ENCODE data around the gene FSIP1. TPM values are rescaled to one million over a fixed set of nuclear protein-coding genes. Genes with fewer than 3 reads are reported as not detected.

FSIP1 gene
- total RNA-seq, 2 donors from 2014 or later, result 0.58 to 0.60 TPM

DNA sequence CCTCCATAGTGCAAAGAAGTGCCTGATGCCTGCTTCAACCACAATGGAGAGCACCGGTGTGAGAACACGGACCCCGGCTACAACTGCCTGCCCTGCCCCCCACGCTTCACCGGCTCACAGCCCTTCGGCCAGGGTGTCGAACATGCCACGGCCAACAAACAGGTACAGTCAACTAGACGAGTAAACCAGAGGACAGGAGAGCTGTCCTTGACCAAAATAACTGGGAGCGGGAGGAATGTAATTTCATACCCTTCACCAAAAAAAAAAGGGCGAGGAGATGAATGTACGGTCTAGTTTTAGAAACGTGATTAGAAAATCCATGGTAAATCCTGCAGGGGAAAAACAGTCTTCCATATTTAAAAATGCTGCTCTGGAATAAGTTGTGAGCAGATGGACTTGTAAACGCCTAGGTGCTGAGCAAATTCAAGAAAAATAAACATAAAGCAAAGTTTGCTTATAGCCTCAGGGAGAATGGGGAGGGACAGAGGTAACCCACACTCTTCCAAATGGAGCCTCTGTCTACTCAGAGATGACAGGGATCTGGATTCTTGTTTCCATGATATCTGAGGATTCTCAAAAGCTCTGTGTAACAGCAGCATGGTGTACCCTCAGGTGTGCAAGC lies 193.3 kb downstream of the FSIP1 start:
- peaks cover 6% of the 10 kb centered on the region for H3K4me1 Mint-ChIP-seq (ENCODE audit: low read depth)
- no peak overlapping the region for H3K27ac Mint-ChIP-seq
- peaks cover 22% of the 10 kb centered on the region for H3K27me3 Mint-ChIP-seq (ENCODE audit: low read depth)
- ATAC-seq (replicated peaks in 1 of 2) (no peak), DNase-seq (no peak)
- H3K4me3 Mint-ChIP-seq, result no peak overlapping the region
- no peaks in the 10 kb centered on the region for H3K9me3 Mint-ChIP-seq
- H3K36me3 Mint-ChIP-seq (ENCODE audit: insufficient read depth in 2 of 2), result no peaks in the 10 kb centered on the region

DNA sequence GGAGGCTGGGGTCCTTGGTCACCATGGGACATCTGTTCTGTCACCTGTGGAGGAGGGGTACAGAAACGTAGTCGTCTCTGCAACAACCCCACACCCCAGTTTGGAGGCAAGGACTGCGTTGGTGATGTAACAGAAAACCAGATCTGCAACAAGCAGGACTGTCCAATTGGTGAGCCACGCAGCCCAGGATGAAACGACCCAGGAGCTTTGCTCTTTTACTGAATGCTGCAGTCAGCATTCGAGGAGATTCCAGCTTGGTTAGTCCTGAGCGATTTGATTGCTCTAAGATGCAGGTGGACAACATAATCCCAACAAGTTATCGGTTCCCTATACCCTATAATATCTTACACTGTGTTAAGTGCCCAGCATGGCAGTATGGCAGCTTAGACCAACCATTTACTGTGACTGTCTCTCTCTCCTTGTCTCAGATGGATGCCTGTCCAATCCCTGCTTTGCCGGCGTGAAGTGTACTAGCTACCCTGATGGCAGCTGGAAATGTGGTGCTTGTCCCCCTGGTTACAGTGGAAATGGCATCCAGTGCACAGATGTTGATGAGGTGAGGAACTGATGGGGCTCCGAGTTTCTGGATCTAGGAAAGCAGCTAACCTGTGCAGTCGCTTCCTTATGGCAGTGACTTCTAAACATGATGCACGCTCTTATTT lies 194.0 kb downstream of the FSIP1 start:
- no peak for ATAC-seq (replicated peaks in 1 of 2)
- Mint-ChIP-seq H3K4me3 (no peak overlapping the region), H3K4me1 (ENCODE audit: low read depth) (peaks cover under 1% of the 10 kb centered on the region), H3K9me3 (no peaks in the 10 kb centered on the region), H3K27me3 (ENCODE audit: low read depth) (peaks cover 27% of the 10 kb centered on the region), H3K36me3 (ENCODE audit: insufficient read depth in 2 of 2) (no peaks in the 10 kb centered on the region), H3K27ac (no peak overlapping the region)
- no peak for DNase-seq

DNA sequence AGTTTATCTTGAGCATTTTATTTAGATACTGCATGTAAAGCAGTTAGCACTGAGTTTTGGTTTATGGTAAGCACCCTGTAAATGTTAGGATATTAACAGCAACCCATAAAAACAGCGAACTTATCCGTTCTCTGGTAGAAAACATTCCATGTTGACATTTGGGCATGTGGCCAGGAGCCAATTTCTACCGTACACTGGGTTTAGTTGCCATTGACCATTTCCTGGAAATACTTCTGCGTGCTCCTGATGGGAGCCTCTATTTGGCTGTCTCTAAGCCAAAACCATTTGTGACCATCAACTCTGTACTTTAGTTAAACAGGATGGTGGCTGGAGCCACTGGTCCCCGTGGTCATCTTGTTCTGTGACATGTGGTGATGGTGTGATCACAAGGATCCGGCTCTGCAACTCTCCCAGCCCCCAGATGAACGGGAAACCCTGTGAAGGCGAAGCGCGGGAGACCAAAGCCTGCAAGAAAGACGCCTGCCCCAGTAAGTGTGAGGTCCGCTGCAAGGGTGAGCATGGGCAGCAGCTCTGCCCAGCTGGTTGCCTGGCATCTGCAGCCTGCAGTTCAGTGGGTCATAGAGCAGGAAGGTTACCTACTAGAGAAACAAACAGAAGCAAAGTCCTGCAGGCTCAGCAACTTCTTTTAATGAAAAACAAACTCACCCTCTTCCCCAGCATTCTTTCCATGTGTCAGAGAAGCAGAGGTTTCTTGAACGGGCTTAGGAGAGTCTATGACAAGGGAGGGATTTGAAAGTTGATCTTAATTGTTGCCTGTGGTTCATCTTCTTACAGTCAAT lies 194.7 kb downstream of the FSIP1 start:
- DNase-seq, result no peak
- Mint-ChIP-seq H3K4me1 (ENCODE audit: low read depth) (no peaks in the 10 kb centered on the region), H3K4me3 (no peak overlapping the region), H3K9me3 (no peaks in the 10 kb centered on the region), H3K27me3 (ENCODE audit: low read depth) (peaks cover 35% of the 10 kb centered on the region), H3K27ac (no peak overlapping the region), H3K36me3 (ENCODE audit: insufficient read depth in 2 of 2) (no peaks in the 10 kb centered on the region)
- no peak for ATAC-seq (replicated peaks in 1 of 2)

DNA sequence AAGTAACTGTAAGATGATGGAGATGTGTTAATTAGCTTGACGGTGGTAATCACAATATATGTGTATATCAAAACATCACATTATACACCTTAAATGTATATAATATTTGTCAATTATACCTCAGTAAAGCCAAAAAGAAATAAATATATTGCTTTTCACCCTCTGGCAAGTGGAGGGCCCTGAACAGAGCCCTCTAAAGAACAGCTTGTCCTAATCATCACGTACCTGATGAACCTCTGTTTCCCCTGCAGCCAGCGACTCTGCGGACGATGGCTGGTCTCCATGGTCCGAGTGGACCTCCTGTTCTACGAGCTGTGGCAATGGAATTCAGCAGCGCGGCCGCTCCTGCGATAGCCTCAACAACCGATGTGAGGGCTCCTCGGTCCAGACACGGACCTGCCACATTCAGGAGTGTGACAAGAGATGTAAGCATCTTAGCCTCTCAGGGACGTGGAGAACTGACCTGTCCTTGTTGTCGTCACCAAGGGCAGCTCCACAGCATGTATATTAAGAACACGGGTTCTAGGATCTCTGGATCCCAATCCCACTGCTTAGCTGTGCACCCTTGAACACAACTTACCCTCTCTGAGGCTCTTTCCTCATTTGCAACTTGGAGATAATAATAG lies 195.4 kb downstream of the FSIP1 start:
- Mint-ChIP-seq H3K36me3 (ENCODE audit: insufficient read depth in 2 of 2) (no peaks in the 10 kb centered on the region), H3K4me3 (no peak overlapping the region), H3K9me3 (no peaks in the 10 kb centered on the region), H3K27ac (no peak overlapping the region), H3K4me1 (ENCODE audit: low read depth) (no peaks in the 10 kb centered on the region), H3K27me3 (ENCODE audit: low read depth) (peaks cover 42% of the 10 kb centered on the region)
- ATAC-seq (replicated peaks in 1 of 2) (no peak), DNase-seq (no peak)

DNA sequence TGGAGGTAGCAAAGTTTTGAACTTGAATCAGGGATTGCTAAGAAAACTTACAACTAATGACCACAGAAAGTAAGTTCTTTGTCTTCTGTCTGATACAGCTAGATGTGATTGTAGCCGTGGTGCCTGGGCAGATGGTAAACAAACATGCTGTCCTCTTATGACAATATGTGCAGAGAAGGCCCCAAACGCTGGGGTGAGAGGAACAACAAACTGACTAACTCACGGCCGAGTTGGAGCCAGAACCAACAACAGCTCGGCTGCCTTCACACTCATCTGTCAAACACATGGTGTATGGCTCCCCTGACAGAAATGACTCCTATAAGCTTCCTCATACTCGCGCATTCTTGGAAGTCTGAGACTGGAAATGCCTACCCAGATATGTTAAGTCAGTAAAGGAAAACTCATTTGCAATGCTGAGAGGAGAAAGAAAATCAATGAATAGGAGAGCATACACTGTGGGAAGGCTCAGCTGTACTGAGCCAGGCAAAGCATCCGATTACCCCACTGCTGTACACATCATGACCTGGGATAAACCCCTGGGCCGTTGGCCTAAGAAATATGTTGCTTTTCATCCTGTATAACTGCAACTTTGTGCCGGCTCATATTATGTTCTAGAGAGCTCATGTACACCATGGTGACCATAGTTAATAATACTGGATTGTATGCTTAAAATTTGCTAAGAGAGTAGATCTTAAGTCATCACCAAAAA lies 196.1 kb downstream of the FSIP1 start:
- no peaks in the 10 kb centered on the region for H3K36me3 Mint-ChIP-seq (ENCODE audit: insufficient read depth in 2 of 2)
- DNase-seq (no peak), ATAC-seq (replicated peaks in 1 of 2) (no peak)
- H3K4me3 Mint-ChIP-seq, result no peak overlapping the region
- peaks cover 49% of the 10 kb centered on the region for H3K27me3 Mint-ChIP-seq (ENCODE audit: low read depth)
- peaks cover 3% of the 10 kb centered on the region for H3K4me1 Mint-ChIP-seq (ENCODE audit: low read depth)
- no peaks in the 10 kb centered on the region for H3K9me3 Mint-ChIP-seq
- no peak overlapping the region for H3K27ac Mint-ChIP-seq

DNA sequence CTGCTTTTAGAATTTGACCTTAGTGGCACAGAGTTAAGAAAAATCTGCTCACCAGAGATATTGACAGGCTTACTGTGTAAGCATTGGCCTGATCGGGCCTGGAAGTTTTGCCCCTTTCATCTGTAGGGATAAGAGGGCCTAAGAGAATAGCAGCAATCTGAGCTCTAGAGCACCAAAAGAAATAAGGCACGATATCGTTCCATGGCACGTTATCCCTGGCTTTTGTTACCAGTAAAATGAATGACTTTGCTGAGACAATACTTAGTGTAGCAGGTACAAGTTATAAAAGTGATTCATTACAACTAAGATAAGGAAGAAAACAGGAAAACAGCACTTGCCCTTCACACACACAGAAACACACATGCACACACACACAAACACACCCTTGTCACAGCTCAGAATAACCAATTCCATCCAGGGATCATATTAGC lies 196.8 kb downstream of the FSIP1 start:
- peaks cover 9% of the 10 kb centered on the region for H3K4me1 Mint-ChIP-seq (ENCODE audit: low read depth)
- ATAC-seq (replicated peaks in 1 of 2) (no peak), DNase-seq (no peak)
- no peak overlapping the region for H3K27ac Mint-ChIP-seq
- no peaks in the 10 kb centered on the region for H3K36me3 Mint-ChIP-seq (ENCODE audit: insufficient read depth in 2 of 2)
- H3K27me3 Mint-ChIP-seq (ENCODE audit: low read depth), result peaks cover 49% of the 10 kb centered on the region
- H3K4me3 Mint-ChIP-seq, result no peak overlapping the region
- H3K9me3 Mint-ChIP-seq, result no peaks in the 10 kb centered on the region

DNA sequence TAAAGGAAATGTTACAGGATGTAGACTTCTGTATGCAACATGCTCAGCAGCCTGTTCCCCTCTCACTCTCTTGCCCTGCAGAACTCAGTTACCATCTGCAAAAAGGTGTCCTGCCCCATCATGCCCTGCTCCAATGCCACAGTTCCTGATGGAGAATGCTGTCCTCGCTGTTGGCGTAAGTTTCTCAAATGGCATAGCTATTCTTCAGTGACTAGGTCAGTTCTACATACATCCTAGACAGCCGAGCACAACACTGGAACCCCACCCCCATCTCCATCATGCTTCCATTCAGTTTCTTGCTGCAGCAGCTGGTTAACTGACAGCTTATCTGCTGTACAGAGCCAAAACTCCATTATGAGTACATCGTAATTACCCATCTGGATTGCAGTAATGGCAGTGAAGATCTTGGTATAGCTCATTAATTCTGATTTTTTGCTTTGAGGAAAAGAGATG lies 197.2 kb downstream of the FSIP1 start:
- no peak for ATAC-seq (replicated peaks in 1 of 2)
- Mint-ChIP-seq H3K36me3 (ENCODE audit: insufficient read depth in 2 of 2) (no peaks in the 10 kb centered on the region), H3K27ac (no peak overlapping the region), H3K4me1 (ENCODE audit: low read depth) (peaks cover 9% of the 10 kb centered on the region), H3K4me3 (no peak overlapping the region), H3K9me3 (no peaks in the 10 kb centered on the region), H3K27me3 (ENCODE audit: low read depth) (peaks cover 47% of the 10 kb centered on the region)
- DNase-seq, result no peak

DNA sequence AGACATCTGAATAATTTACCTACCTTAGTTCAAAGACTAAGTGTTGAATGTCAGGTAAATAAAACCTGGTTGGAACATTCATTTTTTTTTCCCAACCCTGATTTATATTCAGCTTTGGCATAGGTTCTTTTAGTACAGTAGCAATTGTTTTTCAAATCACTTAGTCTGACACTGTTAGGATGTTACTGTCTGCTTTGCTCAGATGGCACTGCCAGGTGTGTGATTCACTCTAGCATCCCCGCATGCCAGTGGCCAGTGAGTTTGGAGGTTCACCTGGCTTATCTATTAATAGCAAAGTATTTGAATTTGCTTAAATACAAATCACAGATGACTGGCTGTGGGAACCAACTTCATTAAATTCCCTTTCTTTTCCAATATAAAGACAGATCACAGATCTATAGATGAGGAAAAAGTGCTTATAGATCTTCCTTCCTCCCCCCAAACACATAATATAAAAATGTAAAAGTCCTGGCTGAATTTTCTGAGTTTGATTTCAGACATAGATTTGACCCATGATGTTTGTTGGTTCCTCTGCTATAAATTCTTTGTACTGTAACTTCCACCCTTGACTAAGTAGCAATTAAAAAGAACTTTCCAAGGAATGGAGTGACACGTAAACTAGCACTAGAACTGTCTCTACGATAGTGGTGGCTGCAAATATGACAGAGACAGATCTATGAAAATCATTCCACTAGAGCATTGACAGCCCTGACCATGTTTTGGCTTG lies 197.8 kb downstream of the FSIP1 start:
- Mint-ChIP-seq H3K27ac (no peak overlapping the region), H3K36me3 (ENCODE audit: insufficient read depth in 2 of 2) (no peaks in the 10 kb centered on the region), H3K4me3 (no peak overlapping the region), H3K27me3 (ENCODE audit: low read depth) (peaks cover 48% of the 10 kb centered on the region), H3K4me1 (ENCODE audit: low read depth) (peaks cover 12% of the 10 kb centered on the region), H3K9me3 (no peaks in the 10 kb centered on the region)
- DNase-seq (no peak), ATAC-seq (replicated peaks in 1 of 2) (no peak)

DNA sequence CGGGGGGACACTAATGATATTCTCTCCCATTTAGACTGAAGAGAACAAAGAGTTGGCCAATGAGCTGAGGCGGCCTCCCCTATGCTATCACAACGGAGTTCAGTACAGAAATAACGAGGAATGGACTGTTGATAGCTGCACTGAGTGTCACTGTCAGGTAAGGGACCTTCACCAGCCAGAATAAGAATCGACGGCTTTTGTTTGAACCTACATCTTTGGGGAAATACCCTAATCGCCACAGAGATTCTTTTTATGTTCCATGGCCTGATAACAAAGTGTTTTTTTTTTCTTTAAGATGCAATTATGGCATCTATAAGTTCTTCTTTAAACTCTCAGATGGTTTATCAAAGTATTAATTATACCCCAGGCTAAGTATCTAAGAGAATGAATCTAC lies 198.4 kb downstream of the FSIP1 start:
- Mint-ChIP-seq H3K4me1 (ENCODE audit: low read depth) (peaks cover 16% of the 10 kb centered on the region), H3K27ac (no peak overlapping the region), H3K36me3 (ENCODE audit: insufficient read depth in 2 of 2) (no peaks in the 10 kb centered on the region), H3K27me3 (ENCODE audit: low read depth) (peaks cover 54% of the 10 kb centered on the region), H3K4me3 (no peak overlapping the region), H3K9me3 (no peaks in the 10 kb centered on the region)
- DNase-seq (no peak), ATAC-seq (replicated peaks in 1 of 2) (no peak)

DNA sequence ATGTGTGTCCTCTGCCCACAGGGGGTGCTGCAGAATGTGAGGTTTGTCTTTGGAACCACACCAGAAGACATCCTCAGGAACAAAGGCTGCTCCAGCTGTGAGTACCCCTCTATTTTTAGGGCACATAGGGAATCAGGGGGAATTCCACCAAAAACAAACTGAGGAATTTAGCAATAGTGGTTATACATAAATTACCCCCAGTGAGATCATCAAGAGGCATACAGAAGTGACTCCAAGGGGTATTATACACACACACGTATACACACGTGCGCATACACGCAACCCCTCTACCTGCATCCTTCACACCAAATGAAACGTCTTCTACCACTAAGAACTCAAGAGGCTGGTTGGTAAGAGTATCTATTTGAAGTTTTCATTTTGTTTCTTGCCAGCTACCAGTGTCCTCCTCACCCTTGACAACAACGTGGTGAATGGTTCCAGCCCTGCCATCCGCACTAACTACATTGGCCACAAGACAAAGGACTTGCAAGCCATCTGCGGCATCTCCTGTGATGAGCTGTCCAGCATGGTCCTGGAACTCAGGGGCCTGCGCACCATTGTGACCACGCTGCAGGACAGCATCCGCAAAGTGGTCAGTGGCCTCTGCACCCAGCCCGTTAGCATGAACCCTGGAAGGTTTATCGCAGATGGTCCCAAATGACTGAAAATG lies 198.9 kb downstream of the FSIP1 start:
- Mint-ChIP-seq H3K4me3 (no peak overlapping the region), H3K27me3 (ENCODE audit: low read depth) (peaks cover 59% of the 10 kb centered on the region), H3K4me1 (ENCODE audit: low read depth) (peaks cover 21% of the 10 kb centered on the region), H3K36me3 (ENCODE audit: insufficient read depth in 2 of 2) (no peaks in the 10 kb centered on the region), H3K27ac (no peak overlapping the region), H3K9me3 (no peaks in the 10 kb centered on the region)
- peak; percentile 45 to 48 for DNase-seq
- no peak for ATAC-seq (replicated peaks in 1 of 2)

DNA sequence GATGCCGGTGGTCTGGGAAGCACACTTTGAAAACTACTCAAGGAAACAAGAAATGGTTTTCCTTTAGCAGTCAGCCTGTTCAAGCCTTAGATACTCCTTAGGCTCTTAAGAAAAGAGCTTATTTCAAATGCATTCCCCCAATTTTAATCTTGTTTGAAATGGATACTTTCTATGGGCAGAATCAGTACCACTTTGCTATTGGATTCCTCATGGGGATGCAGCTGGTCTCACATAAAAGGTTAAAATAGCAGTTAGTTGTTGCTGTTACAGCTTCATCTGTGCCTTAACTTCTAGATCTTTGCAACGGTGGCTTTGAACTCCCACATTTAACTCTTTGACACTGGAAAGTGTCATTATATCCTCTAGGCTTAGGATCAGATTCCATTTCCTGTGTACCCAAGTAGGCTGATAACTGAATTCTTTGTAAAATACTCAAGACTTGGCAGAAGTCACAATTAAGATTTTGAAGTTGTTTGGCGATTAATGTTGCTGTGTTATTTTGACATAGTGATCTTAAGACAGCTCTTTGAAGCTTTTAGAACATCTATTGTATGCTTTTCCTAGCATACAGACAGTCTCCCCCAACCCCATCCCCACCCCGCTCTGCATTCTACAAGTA lies 199.6 kb downstream of the FSIP1 start:
- Mint-ChIP-seq H3K4me3 (no peak overlapping the region), H3K36me3 (ENCODE audit: insufficient read depth in 2 of 2) (no peaks in the 10 kb centered on the region), H3K27me3 (ENCODE audit: low read depth) (peaks cover 66% of the 10 kb centered on the region), H3K9me3 (no peaks in the 10 kb centered on the region), H3K27ac (no peak overlapping the region), H3K4me1 (ENCODE audit: low read depth) (peaks cover 21% of the 10 kb centered on the region)
- no peak for DNase-seq
- ATAC-seq (replicated peaks in 1 of 2), result no peak

Data from activated T-cell treated with anti-CD3 and anti-CD28 coated beads, Interleukin-2, amount 50 U/mL, for 72 hours (primary cell).